HG03064 (cell line): ENCODE results near the gene PLXNC1.
"Not testable (repeated sequence)": the region's sequence is repeated elsewhere in the genome, so short reads cannot be mapped to it uniquely, and the experiment has no call there.

Experiments used
- ATAC-seq: cut with Tn5 transposase; IDR thresholded peaks from one replicate; pipeline ENCODE4 v1.9.1; 2021; ENCODE audit warnings: low read depth; ENCODE audit not compliant: unreplicated experiment

PLXNC1 gene

DNA sequence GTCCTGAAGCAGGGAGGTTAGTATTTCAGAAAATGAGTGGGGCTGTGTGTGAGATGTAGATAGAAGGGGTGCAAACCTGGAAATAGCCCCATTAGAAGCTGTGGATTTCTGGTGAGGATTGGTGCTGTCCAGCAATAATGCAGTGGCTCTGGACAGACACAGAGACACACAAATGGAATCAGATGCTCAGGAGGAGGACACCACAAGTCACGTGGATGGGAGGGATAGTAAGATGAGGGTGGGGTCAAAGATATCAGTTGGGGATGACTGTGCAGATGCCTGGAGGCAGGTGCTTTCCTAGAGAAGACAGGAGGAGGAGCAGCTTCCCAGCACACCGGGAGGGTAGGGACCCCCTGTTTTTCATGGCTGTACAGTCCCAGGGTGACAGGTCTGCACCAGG, 136.5 kb downstream of the PLXNC1 start:
- ATAC-seq, result no peak

DNA sequence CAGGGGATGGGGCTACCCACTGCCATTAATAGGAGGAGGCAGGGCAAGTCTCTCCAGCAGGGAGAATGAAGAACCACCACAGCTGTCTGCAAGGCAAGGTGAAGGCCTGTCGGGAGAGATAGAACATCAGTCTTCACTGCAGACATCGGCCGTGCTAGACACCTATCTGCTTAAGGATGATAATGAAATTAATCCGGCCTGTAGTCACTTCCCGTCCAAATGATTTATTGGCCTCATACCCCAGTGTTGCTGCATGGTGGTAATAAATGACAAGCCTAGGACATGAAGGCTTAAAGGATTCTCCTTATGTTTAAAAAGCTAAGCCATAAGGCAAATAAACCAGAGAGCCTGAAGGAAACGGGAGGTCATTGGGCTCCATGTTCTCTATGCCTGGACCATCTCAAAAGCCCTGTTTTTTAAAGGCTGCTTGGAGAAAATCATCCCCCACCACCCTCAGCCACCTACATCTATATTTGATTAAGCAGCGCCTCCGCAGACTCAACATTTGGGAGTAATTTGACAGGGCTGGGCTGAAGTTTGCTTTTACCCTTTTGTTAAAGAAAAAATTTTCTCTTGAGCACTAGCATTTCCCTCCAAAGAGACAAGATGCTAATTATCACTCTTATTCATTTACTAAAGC, 137.7 kb downstream of the PLXNC1 start:
- ATAC-seq, result no peak

DNA sequence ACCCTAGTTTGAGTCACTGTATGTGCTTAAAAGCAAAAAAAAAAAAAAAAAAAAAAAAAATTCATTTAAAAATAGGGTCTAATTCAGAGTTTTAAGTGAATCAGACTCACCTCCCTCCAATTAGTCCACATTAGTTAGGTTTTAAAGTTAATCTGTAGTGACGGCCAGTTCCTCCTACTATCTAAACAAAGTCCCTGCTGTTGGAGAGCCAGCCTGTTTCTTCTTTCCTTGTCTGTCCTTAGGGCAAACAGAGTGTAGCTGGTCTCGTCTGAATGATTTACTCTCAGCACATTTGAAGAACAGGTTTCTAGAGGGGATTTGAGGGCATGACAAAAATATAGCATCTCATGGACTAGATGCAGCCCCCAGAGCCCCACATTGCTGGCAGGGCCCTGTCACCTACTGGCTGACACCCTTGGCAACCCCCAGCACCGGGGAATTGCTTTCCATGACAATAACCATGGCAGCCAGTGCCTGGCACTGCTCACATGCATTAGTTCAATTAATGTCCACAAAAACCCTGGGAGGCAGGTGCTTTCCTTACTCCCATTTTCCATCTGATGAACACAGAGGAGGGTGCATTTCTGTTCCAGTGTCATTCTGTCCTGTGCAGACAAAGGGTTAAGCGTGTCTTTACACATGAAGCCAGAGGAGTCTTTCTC, 138.3 kb downstream of the PLXNC1 start:
- ATAC-seq, result no peak

DNA sequence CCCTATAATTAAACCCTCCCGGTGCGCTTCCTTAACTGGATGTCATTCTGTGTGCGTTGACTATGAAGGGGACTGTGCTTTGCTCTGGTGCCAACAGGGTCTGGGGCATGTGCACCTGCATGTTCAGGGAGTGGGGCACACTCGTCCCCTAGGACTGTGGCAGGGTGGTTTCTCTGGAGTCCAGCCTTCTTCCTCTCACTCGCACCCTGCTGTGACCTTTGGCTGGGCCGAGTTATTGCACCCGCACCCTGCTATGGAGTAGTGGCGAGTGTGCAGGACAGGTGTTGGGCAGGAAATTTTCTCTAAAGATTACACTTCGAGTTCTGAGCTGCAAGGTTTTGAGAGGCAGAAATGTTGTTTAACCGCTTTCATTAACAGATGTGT, 138.9 kb downstream of the PLXNC1 start:
- no peak for ATAC-seq

DNA sequence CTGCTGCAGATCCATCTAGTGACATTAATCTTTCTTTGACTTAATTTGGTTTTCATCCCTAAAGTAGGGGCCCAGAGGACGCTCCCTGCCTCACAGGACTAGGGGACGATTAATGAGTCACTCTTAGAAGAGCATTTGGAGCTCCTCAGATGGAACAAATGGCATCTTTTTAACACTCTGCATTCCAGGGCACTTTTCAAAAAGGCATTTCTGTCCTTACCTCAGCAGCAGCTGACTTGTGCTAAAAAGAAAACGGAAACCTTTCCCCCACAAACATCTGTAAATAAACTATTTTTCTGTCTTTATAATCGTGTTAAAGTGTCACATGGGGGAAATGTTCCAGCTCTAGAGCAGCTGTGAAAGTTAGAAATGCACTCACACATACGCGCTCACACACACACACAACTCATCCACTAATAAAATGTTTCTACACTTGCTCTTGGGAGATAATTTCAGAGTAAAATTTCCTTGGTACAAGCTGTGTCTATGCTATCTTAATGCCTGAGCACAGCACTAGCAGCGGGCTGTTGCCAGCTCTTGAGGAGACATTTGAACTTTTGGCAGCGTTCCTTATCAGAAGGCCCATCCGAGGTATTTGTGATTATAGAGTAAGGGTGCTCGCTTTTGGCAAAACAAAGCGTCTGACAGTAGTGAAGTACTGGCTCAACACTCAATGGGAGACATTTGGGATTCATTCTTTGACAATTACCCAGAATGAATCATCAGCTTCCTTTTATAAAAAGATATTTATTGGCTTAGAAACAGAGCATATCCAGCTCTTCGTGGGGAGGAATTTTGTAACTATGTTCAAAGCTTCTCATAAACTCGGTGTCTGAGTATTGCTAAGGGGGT, 141.3 kb downstream of the PLXNC1 start:
- ATAC-seq, result no peak

DNA sequence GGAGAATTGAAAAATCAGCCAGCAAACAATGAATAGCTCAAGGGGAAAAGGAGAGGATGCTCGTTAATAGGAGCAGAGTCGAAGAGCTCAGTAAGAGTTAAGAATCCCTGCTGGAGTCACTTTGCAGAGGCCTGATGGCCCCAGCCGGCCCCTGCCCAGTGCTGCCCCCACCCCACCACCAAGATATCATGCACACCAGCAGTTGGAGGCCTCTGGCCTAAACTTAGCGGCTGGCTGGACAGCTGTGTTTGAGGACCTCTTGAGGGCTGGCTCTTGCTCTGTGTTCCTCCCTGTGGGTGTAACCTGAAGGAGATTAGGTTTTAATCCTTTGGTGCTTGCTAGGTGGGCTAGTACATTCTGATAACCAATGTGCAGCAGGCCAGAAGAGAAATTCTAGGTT, 142.0 kb downstream of the PLXNC1 start:
- no peak for ATAC-seq

DNA sequence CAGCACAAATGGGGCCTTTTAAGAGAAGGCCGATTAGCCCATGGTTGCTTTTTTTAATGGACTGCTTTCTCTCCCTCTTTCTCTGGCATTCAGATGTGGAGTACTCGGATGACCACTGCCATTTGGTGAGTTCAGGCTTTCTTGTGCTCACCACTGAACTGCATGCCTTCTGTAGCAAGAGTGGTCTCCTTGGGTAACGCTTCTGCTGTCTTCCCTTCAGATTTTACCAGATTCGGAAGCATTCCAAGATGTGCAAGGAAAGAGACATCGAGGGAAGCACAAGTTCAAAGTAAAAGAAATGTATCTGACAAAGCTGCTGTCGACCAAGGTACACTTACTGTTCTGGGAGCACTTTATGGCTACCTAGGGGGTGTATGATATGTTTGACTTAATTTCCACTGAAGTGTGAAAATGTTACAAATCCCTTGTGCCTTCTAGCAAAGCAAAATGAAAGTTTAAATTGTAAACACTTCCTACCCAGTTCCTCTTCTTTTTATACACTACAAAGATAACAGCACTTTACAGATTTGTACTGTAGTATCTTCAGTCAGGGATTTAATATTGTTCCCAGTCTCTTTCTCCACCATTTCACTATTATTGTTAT, 148.8 kb downstream of the PLXNC1 start:
- no peak for ATAC-seq

DNA sequence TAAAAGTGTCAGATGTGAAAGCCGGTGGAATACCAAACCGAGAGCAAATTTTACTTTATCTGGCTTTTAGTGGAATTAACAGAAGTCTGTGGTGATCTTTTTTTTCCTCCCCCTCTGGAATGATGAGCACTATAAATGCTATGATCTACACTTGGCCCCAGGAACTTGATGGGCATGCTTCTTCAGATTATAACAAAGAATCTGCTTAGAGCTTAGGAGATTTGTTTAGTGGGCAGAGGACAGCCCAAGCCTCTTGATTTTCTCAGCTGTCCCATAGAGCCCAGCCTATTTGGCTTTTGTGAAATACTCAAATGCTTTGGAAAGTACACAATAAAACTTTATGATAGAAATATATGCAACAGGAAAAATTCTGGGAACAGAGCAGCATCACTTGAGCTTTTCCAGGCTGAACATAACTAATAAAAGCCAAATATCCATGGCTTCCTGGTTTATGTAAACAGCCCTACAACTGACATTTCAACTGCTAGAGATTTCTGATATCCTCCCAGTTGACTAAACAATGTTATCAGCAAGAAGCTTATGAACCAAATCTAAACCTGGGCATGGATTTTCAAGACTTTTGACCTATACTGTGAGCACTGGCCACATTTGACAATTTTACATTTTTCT, 149.6 kb downstream of the PLXNC1 start:
- ATAC-seq, result no peak

DNA sequence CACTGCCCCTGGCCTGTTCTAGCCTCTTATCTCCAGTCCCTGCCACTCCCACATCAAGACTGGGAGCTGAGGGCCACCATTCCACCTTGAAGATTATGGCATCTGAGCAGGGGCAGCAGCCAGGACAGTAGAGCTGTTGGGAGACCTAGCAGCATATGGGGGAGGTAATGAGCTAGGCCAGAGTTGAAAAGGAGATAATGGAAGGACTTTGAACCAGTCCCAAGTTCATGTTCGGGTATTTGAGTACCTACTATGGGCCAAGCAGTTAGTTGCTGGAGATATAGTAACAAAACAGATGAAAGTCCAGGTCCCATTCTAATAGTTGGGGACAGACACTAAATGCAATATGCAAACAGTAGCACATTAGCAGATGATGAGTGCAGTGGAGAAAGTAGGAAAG, 151.5 kb downstream of the PLXNC1 start:
- ATAC-seq, result no peak

DNA sequence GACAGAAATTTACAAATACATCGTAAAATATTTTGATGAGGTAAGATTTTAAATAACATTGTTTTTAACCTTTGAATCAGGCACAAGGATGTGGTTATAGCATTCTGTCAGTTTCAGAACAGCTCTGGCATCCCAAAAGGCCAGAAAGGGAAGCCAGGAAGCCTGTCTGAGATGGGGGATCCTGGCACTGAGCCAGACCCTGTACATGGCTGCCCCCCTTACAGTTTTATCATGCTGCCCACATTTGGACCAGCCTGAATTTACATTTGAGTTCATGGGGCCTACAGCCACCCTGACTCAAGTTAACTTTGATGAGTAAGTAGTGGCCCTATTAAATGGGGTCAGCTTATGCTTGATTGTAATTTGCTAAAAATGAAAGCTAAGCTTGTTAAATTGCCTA, 155.6 kb downstream of the PLXNC1 start:
- no peak for ATAC-seq

DNA sequence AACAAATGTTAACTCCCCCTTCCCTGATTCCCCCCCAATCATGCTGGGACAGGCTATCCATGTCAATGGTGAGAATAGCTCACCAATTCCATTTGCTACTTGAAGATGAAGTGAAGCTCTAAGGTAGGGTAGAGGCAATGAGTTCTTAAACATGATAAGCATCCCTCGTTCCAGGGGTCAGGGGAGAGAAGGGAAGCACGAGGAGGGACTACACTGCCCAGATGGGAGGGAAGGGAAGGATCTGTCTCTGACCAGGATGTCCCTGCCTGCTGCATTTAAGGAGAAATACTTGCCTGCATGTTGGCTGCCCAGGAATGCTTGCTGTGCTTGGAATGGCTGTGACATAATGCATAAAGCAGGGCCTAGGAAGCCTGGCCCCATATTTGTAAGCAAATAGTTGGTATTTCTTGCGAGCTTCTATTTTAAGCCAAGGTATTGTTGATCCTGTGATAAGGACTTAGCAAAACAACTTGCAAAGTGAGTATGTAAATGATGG, 156.2 kb downstream of the PLXNC1 start:
- ATAC-seq, result no peak

DNA sequence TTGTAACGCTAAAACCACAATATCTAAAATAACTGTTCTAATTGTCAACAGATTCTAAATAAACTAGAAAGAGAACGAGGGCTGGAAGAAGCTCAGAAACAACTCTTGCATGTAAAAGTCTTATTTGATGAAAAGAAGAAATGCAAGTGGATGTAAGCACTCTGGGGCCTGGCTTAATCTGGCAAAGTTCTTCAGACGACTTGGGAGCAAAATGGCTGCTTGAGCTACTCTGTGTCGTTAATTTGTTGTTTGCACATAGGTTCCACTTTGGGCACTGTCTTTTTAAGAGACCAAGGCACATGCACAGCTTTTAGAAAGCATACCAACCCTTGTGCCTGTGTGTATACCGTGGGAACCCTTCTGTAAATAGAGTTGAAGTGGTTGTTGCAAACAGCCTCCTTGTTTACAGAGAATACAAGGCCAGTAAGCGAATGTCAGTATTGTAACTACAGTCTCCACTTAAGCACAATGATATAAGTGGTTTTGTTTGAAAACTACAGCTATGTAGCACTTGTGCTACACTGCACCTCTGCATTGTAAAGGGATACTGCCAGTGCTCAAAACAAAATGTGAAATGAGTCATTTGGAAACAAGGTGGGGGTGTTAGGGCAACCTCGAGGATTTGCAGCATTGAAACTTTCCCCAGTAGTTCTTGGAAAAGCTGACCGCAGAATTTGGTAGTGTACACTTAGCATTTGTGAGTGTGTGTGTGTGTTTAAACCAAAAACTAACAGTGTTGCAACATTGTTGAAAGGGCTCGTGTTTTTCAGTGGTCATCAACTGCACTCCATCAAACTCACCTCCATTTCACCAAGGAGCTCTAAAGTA, 157.0 kb downstream of the PLXNC1 start:
- no peak for ATAC-seq

DNA sequence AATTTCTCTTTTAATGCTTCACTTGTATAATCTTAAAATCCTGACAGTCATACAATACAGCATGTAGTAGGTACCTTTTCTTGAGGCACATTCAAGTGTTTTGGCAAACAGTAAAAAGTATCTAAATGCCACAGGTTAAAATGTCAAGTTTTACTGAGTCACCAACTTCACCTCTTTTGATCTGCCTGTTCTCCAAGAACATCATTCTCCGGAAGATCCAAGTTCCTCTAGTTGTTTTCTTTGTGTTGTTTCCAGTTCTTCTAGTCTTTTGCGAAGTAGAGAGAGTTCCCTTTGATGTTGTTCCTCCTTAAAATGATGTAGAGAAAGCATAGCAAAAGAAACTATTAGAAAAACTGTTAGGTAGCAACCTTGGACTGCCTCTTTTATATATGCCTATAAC, 160.2 kb downstream of the PLXNC1 start:
- ATAC-seq, result no peak

DNA sequence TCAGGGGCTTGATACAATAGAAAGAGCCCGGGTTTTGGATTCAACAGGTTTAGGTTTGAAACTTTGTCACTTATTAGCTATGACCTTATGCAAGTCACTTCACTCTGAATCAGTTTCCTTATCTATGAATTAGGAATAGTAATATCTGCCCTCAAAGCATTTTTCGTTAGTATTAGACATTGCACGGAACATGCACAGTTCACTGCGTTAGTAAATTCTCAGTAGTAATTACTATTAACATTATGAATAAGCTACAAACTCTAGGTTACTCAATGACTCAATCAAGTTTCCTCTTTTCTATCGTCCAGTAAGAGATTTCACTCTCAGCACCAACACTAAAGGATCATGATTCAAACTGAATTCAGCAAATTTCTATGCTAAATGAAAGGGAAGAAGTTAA, 161.0 kb downstream of the PLXNC1 start:
- ATAC-seq, result peak; percentile 86

DNA sequence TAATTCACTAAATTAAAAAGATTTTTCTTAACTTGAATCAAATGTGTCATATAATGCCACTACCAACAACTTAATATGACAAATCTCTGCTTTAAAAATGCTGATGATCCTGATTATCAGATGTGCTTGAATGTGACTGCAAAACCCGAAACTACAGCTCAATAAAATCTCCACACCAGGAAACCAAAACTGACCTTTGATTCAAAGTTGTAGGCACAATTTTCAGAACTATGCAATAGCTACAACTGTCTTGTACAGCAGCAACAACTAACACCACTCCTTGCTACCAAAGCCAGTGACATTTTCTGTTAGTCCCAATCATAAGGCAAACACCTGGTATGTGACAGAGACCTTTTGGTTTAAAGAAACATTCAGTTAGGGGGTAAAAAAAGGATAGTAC, 164.0 kb downstream of the PLXNC1 start:
- ATAC-seq, result no peak

DNA sequence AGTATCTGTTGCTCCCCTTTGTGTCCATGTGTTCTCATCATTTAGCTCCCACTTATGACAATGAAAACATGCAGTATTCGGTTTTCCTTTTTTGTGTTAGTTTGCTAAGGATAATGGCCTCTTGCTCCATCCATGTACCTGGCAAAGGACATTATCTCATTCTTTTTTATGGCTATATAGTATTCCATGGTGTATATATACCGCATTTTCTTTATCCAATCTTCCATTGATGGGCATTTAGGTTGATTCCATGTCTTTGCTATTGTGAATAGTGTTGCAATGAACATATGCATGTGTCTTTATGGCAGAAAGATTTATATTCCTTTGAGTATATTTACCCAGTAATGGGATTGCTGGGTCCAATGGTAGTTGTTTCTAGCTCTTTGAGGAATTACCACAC, 168.2 kb downstream of the PLXNC1 start:
- ATAC-seq, result not testable (repeated sequence)

DNA sequence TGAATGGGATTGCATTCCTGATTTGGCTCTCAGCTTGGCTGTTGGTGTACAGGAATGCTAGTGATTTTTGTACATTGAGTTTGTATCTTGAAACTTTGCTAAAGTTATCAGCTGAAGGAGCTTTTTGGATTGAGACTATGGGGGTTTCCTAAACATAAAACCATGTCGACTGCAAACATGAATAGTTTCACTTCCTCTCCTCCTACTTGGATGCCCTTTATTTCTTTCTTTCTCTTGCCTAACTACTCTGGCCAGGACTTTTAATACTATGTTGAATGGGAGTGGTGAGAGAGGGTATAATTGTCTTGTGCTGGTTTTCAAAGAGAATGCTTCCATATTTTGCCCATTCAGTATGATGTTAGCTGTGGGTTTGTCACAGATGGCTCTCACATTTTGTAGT, 169.8 kb downstream of the PLXNC1 start:
- ATAC-seq, result no peak

DNA sequence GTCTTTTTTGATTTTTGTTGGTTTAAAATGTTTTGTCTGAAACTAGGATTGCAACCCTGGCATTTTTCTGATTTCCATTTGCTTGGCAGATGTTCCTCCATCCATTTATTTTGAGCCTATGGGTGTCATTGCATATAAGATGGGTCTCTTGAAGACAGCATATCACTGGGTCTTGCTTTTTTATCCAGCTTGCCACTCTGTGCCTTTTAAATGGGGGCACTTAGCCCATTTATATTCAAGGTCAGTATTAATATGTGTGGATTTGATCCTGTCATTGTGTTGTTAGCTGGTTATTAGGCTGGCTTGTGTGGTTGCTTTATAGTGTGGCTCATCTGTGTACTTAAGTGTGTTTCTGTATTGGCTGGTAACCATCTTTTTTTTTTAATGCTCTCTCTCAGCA, 171.7 kb downstream of the PLXNC1 start:
- no peak for ATAC-seq

DNA sequence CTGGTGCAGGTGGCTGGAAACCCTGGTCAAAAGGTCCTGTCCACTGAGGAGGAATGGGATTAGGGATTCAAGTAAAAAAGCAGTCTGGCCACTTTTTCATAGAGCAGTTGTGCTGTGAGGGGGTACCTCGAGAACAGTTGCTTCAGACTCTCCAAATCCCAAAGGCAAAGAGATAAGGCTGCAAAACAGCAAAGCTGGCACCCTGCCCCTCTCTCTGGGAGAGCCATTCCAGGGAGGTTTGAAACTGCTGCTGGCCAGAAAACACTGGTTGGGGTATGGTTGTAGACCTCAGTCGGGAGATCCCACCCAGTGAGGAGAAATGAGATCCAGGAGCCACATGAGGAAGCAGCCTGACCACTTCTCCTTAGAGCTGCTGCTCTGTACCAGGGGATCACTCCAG, 174.0 kb downstream of the PLXNC1 start:
- no peak for ATAC-seq

DNA sequence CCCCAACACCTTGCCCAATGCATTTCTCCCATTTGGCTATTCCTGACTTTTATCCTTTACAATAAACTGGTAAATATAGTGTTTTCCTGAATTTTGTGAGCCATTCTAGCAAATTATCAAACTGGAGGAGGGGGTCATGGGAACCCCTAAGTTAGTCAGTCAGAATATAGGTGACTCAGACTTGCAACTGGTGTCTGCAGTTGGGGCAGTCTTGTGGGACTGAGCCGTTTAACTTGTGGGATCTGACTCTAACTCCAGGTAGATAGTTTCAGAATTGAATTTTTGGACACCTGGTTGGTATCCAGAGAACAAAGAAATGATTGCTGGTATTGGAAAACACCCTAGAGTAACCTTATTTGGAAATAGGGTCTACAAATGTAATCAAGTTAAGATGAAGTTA, 177.9 kb downstream of the PLXNC1 start:
- ATAC-seq, result no peak
